Inferior parietal cortex (tissue), 1 donor: Measurements from ENCODE around the gene PA2G4.

Experiments used
- DNase-seq: peaks from one replicate; pipeline ENCODE4 v3.0.0-alpha.2; 2016; ENCODE audit errors: extremely low spot score

The PA2G4 gene

GRCh38 chr12:56124133-56124532 is 19.8 kb downstream of the PA2G4 start:
- DNase-seq: no peak

GRCh38 chr12:56126732-56127239 is 22.4 kb downstream of the PA2G4 start:
- DNase-seq: peak; percentile 28

- no peak for DNase-seq
These were observed 23.1 kb downstream of the PA2G4 start for GRCh38 chr12:56127485-56127887.

- peak; percentile 98 for DNase-seq
These were observed 23.7 kb downstream of the PA2G4 start, which contains the start of gene ESYT1 for GRCh38 chr12:56127888-56128669. TSS of gene ESYT1 (plus strand) at chr12:56128267. CDS start at chr12:56128320, 53 bp downstream.

- DNase-seq: no peak
These were observed 24.4 kb downstream of the PA2G4 start for GRCh38 chr12:56128670-56129205.

GRCh38 chr12:56129206-56129941 is 25.0 kb downstream of the PA2G4 start:
- DNase-seq: no peak

GRCh38 chr12:56129942-56130495 is 25.7 kb downstream of the PA2G4 start:
- DNase-seq: no peak

GRCh38 chr12:56130876-56131275 is 26.5 kb downstream of the PA2G4 start:
- DNase-seq: no peak

- no peak for DNase-seq
These were observed 30.5 kb downstream of the PA2G4 start for GRCh38 chr12:56134897-56135296.

GRCh38 chr12:56137853-56138571 is 33.7 kb downstream of the PA2G4 start:
- no peak for DNase-seq

- no peak for DNase-seq
These were observed 37.8 kb downstream of the PA2G4 start for GRCh38 chr12:56141946-56142784.

- no peak for DNase-seq
These were observed 38.9 kb downstream of the PA2G4 start for GRCh38 chr12:56143217-56143616.

GRCh38 chr12:56143870-56144269 is 39.5 kb downstream of the PA2G4 start:
- DNase-seq: no peak

GRCh38 chr12:56145217-56145616 is 40.9 kb downstream of the PA2G4 start:
- DNase-seq: no peak

- DNase-seq: no peak
These were observed 42.4 kb downstream of the PA2G4 start for GRCh38 chr12:56146492-56147460.

GRCh38 chr12:56150563-56150962 is 46.2 kb downstream of the PA2G4 start:
- no peak for DNase-seq

GRCh38 chr12:56151672-56152131 is 47.3 kb downstream of the PA2G4 start:
- no peak for DNase-seq

- DNase-seq: peak; percentile 92
These were observed 47.9 kb downstream of the PA2G4 start, which contains the start of gene MYL6B for GRCh38 chr12:56152132-56152755. TSS of gene MYL6B (plus strand) at chr12:56152587. CDS start at chr12:56153919, 1,332 bp downstream.
